Measurements from ENCODE around the gene OR13F1.
"Not testable (repeated sequence)": the region's sequence is repeated elsewhere in the genome, so short reads cannot be mapped to it uniquely, and the experiment has no call there.

The OR13F1 gene, protein sequence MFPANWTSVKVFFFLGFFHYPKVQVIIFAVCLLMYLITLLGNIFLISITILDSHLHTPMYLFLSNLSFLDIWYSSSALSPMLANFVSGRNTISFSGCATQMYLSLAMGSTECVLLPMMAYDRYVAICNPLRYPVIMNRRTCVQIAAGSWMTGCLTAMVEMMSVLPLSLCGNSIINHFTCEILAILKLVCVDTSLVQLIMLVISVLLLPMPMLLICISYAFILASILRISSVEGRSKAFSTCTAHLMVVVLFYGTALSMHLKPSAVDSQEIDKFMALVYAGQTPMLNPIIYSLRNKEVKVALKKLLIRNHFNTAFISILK

DNA sequence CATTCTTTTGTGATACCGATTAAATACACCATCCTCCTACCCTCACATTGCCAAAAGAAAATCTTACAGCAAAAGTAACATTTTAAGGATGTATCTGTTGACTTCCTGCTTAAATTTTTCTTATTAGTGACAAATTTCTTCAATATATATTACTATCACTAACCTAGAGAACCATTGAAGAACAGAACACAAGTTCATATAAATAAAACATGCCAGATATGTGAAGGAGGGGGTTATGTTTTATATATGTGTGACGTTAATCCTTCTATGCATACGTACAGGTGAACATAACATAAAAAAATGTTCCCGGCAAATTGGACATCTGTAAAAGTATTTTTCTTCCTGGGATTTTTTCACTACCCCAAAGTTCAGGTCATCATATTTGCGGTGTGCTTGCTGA is at the start of gene OR13F1:
Gene OR13F1 (plus strand): TSS at position 301 of the 400 bp plus-strand sequence. CDS start 0 bp downstream, at position 301.
- no peaks in the 10 kb centered on the region for H3K4me1 ChIP-seq (ENCODE audit: insufficient read depth, low read length)
- H3K9ac ChIP-seq (ENCODE audit: low read length), result no peak within 1 kb of the TSS
- H3K27me3 ChIP-seq (ENCODE audit: control insufficient read depth in 1 of 2, insufficient read depth in 2 of 2, low read length in 2 of 2), result no peaks in the 10 kb centered on the region
- no peaks in the 10 kb centered on the region for H3K36me3 ChIP-seq (ENCODE audit: insufficient read depth, low read length)
- no peak within 1 kb of the TSS for H3K27ac ChIP-seq (ENCODE audit: low read depth, low read length)
- H3K9me3 ChIP-seq (ENCODE audit: low read length), result no peaks in the 10 kb centered on the region
- H3K4me3 ChIP-seq (ENCODE audit: low read depth in 1 of 2, low read length in 2 of 2), result no peak within 1 kb of the TSS

DNA sequence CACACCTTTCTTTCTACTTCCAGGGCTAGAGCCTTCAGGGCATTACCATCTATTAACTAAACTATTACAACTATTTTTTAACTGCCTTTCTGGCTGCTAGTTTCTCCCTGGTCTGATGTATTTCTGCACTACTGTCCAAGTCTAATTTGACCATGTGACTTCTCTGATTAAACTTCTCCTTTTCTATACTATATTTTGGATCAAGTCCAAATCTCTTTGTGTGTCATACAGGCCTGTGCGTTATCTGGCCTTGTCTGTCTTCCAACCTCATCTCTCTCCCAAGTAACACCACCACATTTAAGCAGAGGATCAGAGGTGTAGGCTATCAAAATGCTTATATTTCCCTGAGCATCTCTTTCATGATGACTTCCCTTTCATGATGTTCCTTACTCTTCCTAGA is 47.2 kb upstream of the OR13F1 start:
- H3K4me3 ChIP-seq (ENCODE audit: low read depth in 1 of 2, low read length in 2 of 2), result no peak overlapping the region
- no peaks in the 10 kb centered on the region for H3K4me1 ChIP-seq (ENCODE audit: insufficient read depth, low read length)
- no peaks in the 10 kb centered on the region for H3K27me3 ChIP-seq (ENCODE audit: control insufficient read depth in 1 of 2, insufficient read depth in 2 of 2, low read length in 2 of 2)
- no peak overlapping the region for H3K9ac ChIP-seq (ENCODE audit: low read length)
- H3K36me3 ChIP-seq (ENCODE audit: insufficient read depth, low read length), result no peaks in the 10 kb centered on the region
- no peaks in the 10 kb centered on the region for H3K9me3 ChIP-seq (ENCODE audit: low read length)
- H3K27ac ChIP-seq (ENCODE audit: low read depth, low read length), result no peak overlapping the region

DNA sequence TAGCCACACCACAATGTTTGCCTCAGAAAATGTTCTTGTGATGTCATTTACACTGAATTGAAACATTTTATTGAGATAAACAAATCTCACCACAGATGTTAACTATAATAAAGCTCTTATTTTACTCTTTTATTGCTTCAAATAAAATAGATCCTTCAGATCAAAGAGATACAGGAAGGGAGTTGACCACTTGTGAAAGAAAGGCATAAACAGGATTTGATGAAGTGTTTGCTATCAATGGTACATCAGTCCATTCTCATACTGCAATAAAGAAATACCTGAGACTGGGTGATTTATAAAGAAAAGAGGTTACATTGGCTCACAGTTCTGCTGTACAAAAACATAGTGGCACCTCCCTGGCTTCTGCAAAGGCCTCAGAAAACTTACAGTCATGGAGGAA is 40.2 kb upstream of the OR13F1 start:
- no peaks in the 10 kb centered on the region for H3K27me3 ChIP-seq (ENCODE audit: control insufficient read depth in 1 of 2, insufficient read depth in 2 of 2, low read length in 2 of 2)
- no peaks in the 10 kb centered on the region for H3K9me3 ChIP-seq (ENCODE audit: low read length)
- H3K9ac ChIP-seq (ENCODE audit: low read length), result no peak overlapping the region
- H3K4me1 ChIP-seq (ENCODE audit: insufficient read depth, low read length), result no peaks in the 10 kb centered on the region
- no peaks in the 10 kb centered on the region for H3K36me3 ChIP-seq (ENCODE audit: insufficient read depth, low read length)
- no peak overlapping the region for H3K4me3 ChIP-seq (ENCODE audit: low read depth in 1 of 2, low read length in 2 of 2)
- no peak overlapping the region for H3K27ac ChIP-seq (ENCODE audit: low read depth, low read length)

DNA sequence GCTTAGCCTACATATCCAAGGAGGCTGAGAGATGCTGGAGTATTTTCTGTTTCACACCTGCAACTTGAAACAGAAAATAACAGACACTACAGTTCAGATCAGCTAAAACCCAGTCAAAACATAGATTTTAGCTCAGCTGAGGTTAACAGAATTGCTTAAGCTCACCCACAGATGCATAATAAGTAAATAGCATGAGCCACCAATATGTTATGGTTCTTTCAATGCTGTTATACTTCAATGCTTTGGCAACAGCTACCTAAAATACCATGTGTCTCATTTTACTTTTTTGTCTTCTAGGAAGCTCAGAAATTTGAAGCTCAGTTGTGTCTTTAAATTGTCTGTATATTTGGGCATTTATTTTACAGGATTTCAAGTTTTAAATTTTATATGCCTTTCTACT is 35.8 kb upstream of the OR13F1 start:
- H3K4me3 ChIP-seq (ENCODE audit: low read depth in 1 of 2, low read length in 2 of 2), result no peak overlapping the region
- no peak overlapping the region for H3K9ac ChIP-seq (ENCODE audit: low read length)
- H3K4me1 ChIP-seq (ENCODE audit: insufficient read depth, low read length), result no peaks in the 10 kb centered on the region
- H3K9me3 ChIP-seq (ENCODE audit: low read length), result no peaks in the 10 kb centered on the region
- H3K27ac ChIP-seq (ENCODE audit: low read depth, low read length), result no peak overlapping the region
- H3K27me3 ChIP-seq (ENCODE audit: control insufficient read depth in 1 of 2, insufficient read depth in 2 of 2, low read length in 2 of 2), result no peaks in the 10 kb centered on the region
- H3K36me3 ChIP-seq (ENCODE audit: insufficient read depth, low read length), result no peaks in the 10 kb centered on the region

DNA sequence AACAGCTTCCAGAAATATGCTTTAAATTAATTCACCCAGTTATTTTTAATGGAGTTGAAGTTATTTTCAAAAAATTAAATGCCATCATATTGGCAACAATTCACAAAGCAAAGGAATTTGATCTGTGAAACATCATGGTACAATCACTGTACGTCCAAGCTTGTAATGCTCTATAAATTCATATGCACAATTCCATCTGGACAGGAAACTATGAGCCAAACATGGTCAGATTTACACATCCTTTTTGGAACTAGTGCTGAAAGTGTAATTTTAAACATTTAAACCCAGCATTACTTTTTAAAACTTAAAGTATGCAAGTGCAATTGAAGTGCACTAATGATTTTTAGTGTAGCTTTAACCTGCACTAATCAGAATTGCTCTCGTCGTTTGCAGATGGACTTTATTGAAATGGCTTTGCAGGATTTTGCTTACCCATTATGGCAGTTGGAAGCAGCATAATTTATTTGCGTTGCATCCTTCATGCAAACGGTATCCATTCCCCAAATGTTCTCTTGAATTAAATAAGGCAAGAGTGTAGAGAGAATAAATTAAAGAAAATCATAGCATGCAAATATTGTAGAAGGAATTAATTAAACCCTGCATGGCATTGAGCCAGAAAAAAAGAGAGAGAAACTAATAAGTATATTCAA is 21.0 kb upstream of the OR13F1 start:
- H3K4me3 ChIP-seq (ENCODE audit: low read depth in 1 of 2, low read length in 2 of 2), result no peak overlapping the region
- no peak overlapping the region for H3K9ac ChIP-seq (ENCODE audit: low read length)
- no peaks in the 10 kb centered on the region for H3K4me1 ChIP-seq (ENCODE audit: insufficient read depth, low read length)
- no peaks in the 10 kb centered on the region for H3K36me3 ChIP-seq (ENCODE audit: insufficient read depth, low read length)
- H3K27ac ChIP-seq (ENCODE audit: low read depth, low read length), result no peak overlapping the region
- no peaks in the 10 kb centered on the region for H3K27me3 ChIP-seq (ENCODE audit: control insufficient read depth in 1 of 2, insufficient read depth in 2 of 2, low read length in 2 of 2)
- H3K9me3 ChIP-seq (ENCODE audit: low read length), result no peaks in the 10 kb centered on the region

DNA sequence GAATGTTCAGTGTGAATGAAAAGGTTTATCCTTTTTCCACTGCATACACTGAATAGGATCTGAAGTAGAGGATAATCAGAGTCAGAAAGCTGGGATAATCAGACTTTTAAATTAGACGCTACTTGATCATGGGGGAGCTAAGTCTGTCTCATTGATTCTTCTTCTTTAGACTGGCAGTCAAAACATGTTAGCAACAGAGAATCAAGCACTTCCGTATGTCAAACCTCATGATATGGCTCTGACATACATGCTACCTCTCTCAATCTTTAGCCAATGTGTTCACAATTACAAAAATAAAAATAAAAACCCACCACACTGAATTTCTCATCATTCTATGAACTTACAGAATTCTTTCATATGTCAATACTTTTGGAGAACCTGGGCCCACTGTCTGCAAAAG is 19.0 kb upstream of the OR13F1 start:
- H3K9ac ChIP-seq (ENCODE audit: low read length), result no peak overlapping the region
- no peaks in the 10 kb centered on the region for H3K36me3 ChIP-seq (ENCODE audit: insufficient read depth, low read length)
- H3K27me3 ChIP-seq (ENCODE audit: control insufficient read depth in 1 of 2, insufficient read depth in 2 of 2, low read length in 2 of 2), result no peaks in the 10 kb centered on the region
- H3K4me3 ChIP-seq (ENCODE audit: low read depth in 1 of 2, low read length in 2 of 2), result no peak overlapping the region
- no peaks in the 10 kb centered on the region for H3K4me1 ChIP-seq (ENCODE audit: insufficient read depth, low read length)
- H3K27ac ChIP-seq (ENCODE audit: low read depth, low read length), result no peak overlapping the region
- no peaks in the 10 kb centered on the region for H3K9me3 ChIP-seq (ENCODE audit: low read length)

DNA sequence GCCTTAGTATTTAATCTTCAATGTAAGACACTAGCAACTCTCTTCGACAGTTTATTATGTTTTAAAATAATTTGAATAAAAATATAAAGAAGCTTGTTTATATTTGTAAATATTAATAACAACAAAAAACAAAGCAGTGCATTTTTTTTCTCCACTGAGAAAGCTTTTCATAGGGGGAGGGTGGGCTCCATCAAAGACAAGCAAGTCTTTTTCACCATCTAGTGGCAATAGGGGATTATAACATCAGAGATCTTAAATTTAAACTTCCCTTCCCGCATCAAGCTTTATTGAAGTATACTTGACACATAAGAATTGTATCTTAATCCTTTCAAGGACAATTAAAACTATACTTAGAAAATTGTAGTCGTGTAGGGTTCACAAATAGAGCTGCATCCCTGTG is 9.3 kb upstream of the OR13F1 start:
- Histone ChIP-seq H3K9ac (ENCODE audit: low read length) (no peak overlapping the region), H3K4me3 (ENCODE audit: low read depth in 1 of 2, low read length in 2 of 2) (no peak overlapping the region), H3K4me1 (ENCODE audit: insufficient read depth, low read length) (no peaks in the 10 kb centered on the region), H3K27ac (ENCODE audit: low read depth, low read length) (no peak overlapping the region), H3K27me3 (ENCODE audit: control insufficient read depth in 1 of 2, insufficient read depth in 2 of 2, low read length in 2 of 2) (no peaks in the 10 kb centered on the region), H3K36me3 (ENCODE audit: insufficient read depth, low read length) (no peaks in the 10 kb centered on the region), H3K9me3 (ENCODE audit: low read length) (no peaks in the 10 kb centered on the region)

DNA sequence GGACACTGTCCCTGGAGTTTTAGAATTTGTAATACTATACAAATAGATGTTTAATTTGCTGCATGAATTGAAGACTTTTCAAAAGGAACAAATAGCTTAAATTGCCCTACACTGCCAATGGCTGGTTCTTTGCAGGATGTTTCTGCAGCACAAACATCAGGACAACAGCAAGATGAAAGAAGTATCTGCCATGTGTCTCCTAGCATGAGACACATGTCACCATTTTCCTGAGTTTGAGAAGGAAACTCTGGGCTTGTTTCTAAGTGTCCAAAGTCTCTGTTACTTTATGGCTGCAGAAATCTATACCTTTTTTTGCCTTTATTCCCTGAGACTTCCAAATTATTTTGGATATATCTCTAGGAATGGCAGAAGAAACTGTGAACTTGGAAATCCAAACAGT is 623 bp upstream of the OR13F1 start:
- Histone ChIP-seq H3K27me3 (ENCODE audit: control insufficient read depth in 1 of 2, insufficient read depth in 2 of 2, low read length in 2 of 2) (no peaks in the 10 kb centered on the region), H3K4me3 (ENCODE audit: low read depth in 1 of 2, low read length in 2 of 2) (no peak overlapping the region), H3K4me1 (ENCODE audit: insufficient read depth, low read length) (no peaks in the 10 kb centered on the region), H3K9me3 (ENCODE audit: low read length) (no peaks in the 10 kb centered on the region), H3K9ac (ENCODE audit: low read length) (no peak overlapping the region), H3K36me3 (ENCODE audit: insufficient read depth, low read length) (no peaks in the 10 kb centered on the region), H3K27ac (ENCODE audit: low read depth, low read length) (no peak overlapping the region)

DNA sequence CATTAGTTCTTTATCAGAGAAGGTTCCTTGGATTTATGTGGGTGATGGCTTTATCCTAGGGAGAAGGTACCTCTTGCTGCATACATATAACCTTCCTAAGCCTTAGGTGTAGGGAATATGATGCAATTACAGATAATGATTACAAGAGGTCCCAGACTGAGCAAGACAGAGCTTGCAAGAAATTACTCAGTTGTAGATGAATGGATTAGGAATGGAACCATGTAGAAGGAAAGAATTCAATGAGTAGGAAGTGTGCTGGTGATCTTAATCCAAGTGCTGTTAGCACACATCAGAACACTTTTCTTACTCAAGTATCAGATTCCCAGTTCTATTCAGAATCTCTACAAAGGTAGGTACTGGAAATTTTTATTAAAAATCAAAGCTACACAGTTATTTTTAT is 2.5 kb downstream of the OR13F1 start:
- no peaks in the 10 kb centered on the region for H3K4me1 ChIP-seq (ENCODE audit: insufficient read depth, low read length)
- H3K9ac ChIP-seq (ENCODE audit: low read length), result no peak overlapping the region
- no peak overlapping the region for H3K27ac ChIP-seq (ENCODE audit: low read depth, low read length)
- no peaks in the 10 kb centered on the region for H3K9me3 ChIP-seq (ENCODE audit: low read length)
- H3K36me3 ChIP-seq (ENCODE audit: insufficient read depth, low read length), result no peaks in the 10 kb centered on the region
- no peaks in the 10 kb centered on the region for H3K27me3 ChIP-seq (ENCODE audit: control insufficient read depth in 1 of 2, insufficient read depth in 2 of 2, low read length in 2 of 2)
- no peak overlapping the region for H3K4me3 ChIP-seq (ENCODE audit: low read depth in 1 of 2, low read length in 2 of 2)

DNA sequence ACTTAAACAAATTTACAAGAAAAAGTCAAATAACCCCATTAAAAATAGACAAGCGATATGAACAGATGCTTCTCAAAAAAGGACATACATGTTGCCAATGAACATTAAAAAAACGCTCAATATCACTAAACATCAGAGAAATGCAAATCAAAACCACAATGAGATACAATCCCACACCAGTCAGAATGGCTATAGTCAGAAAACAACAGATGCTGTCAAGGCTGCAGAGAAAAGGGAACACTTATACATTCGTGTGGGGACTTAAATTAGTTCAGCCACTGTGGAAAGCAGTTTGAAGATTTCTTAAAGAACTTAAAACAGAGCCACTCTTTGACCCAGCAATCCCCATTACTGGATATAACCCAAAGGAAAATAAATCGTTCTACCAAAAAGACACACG is 10.8 kb downstream of the OR13F1 start:
- Histone ChIP-seq H3K27ac (ENCODE audit: low read depth, low read length) (no peak overlapping the region), H3K27me3 (ENCODE audit: control insufficient read depth in 1 of 2, insufficient read depth in 2 of 2, low read length in 2 of 2) (no peaks in the 10 kb centered on the region), H3K4me3 (ENCODE audit: low read depth in 1 of 2, low read length in 2 of 2) (no peak overlapping the region), H3K4me1 (ENCODE audit: insufficient read depth, low read length) (no peaks in the 10 kb centered on the region), H3K36me3 (ENCODE audit: insufficient read depth, low read length) (no peaks in the 10 kb centered on the region), H3K9ac (ENCODE audit: low read length) (no peak overlapping the region), H3K9me3 (ENCODE audit: low read length) (no peaks in the 10 kb centered on the region)

DNA sequence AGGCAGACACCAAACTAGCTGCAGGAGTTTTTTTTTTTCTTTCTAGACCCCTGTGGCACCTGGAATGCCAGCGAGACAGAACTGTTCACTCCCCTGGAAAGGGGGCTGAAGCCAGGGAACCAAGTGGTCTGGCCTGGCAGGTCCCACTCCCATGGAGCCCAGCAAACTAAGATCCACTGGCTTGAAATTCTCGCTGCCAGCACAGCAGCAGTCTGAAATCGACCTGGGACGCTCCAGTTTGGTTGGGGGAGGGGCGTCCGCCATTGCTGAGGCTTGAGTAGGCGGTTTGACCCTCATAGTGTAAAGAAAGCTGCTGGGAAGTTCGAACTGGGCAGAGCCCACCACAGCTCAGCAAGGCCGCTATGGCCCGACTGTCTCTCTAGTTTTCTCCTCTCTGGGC is 16.2 kb downstream of the OR13F1 start:
- not testable (repeated sequence) for H3K36me3 ChIP-seq (ENCODE audit: insufficient read depth, low read length); H3K9me3 ChIP-seq (ENCODE audit: low read length); H3K4me3 ChIP-seq (ENCODE audit: low read depth in 1 of 2, low read length in 2 of 2); H3K9ac ChIP-seq (ENCODE audit: low read length); H3K27me3 ChIP-seq (ENCODE audit: control insufficient read depth in 1 of 2, insufficient read depth in 2 of 2, low read length in 2 of 2); H3K4me1 ChIP-seq (ENCODE audit: insufficient read depth, low read length); H3K27ac ChIP-seq (ENCODE audit: low read depth, low read length)

DNA sequence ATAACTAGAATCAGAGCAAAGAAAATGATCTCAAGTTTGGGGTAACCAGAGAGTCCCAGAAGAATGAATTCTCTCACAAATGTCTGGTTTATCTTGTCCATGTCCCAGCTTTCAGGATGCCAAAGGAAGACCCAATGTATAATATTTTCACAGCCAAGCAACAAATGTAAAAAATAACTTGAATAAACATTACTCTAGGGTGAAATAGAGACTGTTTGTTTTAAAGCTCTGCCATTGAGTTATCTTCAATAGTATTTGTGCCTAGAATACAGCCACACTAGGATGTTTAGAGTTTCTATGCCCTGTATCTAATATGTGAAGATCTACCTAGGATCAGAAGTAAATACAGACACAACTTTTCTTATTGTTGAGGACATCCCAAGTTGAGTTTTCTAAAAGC is 23.0 kb downstream of the OR13F1 start, which contains the start of gene OR13C4:
Gene OR13C4 (minus strand): TSS at position 101 of the 400 bp plus-strand sequence. CDS start 0 bp downstream, at position 101.
- no peaks in the 10 kb centered on the region for H3K9me3 ChIP-seq (ENCODE audit: low read length)
- no peaks in the 10 kb centered on the region for H3K4me1 ChIP-seq (ENCODE audit: insufficient read depth, low read length)

More for the DNA sequence above, 23.0 kb downstream of the OR13F1 start, which contains the start of gene OR13C4:
- H3K9ac ChIP-seq (ENCODE audit: low read length), result no peak within 1 kb of the TSS
- no peak within 1 kb of the TSS for H3K4me3 ChIP-seq (ENCODE audit: low read depth in 1 of 2, low read length in 2 of 2)
- no peaks in the 10 kb centered on the region for H3K27me3 ChIP-seq (ENCODE audit: control insufficient read depth in 1 of 2, insufficient read depth in 2 of 2, low read length in 2 of 2)
- H3K27ac ChIP-seq (ENCODE audit: low read depth, low read length), result no peak within 1 kb of the TSS
- H3K36me3 ChIP-seq (ENCODE audit: insufficient read depth, low read length), result no peaks in the 10 kb centered on the region
